ENCODE results near the gene FCGR2B.
"Not testable (repeated sequence)": the region's sequence is repeated elsewhere in the genome, so short reads cannot be mapped to it uniquely, and the experiment has no call there.

DNA sequence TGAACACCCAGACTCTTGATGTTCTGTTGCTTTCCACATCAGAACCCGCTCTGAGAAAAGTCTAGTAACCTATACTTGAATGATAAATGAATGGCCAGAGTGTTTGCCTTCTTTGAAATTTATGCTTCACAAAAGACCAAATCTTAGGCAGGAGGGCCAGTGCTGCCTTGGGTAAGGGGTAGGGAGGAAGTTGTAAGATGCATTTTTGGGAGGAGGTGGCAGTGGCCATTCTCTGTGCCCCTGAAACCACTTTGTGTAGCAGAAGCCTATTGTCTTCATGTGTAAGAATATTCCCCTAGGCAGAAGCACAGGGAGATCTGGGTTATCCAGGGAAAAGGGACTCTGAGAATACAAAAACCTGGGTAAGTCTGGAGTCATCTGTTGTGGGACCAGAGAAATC, 626 bp downstream of the FCGR2B start:
- TF ChIP-seq, protein P1, sequence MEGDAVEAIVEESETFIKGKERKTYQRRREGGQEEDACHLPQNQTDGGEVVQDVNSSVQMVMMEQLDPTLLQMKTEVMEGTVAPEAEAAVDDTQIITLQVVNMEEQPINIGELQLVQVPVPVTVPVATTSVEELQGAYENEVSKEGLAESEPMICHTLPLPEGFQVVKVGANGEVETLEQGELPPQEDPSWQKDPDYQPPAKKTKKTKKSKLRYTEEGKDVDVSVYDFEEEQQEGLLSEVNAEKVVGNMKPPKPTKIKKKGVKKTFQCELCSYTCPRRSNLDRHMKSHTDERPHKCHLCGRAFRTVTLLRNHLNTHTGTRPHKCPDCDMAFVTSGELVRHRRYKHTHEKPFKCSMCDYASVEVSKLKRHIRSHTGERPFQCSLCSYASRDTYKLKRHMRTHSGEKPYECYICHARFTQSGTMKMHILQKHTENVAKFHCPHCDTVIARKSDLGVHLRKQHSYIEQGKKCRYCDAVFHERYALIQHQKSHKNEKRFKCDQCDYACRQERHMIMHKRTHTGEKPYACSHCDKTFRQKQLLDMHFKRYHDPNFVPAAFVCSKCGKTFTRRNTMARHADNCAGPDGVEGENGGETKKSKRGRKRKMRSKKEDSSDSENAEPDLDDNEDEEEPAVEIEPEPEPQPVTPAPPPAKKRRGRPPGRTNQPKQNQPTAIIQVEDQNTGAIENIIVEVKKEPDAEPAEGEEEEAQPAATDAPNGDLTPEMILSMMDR (IDR thresholded peaks at IDR 0.05) = not testable (repeated sequence)
- TF ChIP-seq EZH2 (IDR thresholded peaks at IDR 0.05) = not testable (repeated sequence)

All from neural progenitor cell (in vitro differentiated cells).